GM12801 (cell line): Measurements from ENCODE around the gene TRMT1.

Experiments
- TF ChIP-seq, protein P1 (sequence below): IDR thresholded peaks from one replicate; pipeline ENCODE4 v1.5.1; 2011; ENCODE audit warnings: control low read depth; ENCODE audit not compliant: insufficient read length; ENCODE audit errors: extremely low read depth

The TRMT1 gene

GRCh38 chr19:13122980-13123957, 6.7 kb upstream of the TRMT1 start:
- TF ChIP-seq, protein P1, sequence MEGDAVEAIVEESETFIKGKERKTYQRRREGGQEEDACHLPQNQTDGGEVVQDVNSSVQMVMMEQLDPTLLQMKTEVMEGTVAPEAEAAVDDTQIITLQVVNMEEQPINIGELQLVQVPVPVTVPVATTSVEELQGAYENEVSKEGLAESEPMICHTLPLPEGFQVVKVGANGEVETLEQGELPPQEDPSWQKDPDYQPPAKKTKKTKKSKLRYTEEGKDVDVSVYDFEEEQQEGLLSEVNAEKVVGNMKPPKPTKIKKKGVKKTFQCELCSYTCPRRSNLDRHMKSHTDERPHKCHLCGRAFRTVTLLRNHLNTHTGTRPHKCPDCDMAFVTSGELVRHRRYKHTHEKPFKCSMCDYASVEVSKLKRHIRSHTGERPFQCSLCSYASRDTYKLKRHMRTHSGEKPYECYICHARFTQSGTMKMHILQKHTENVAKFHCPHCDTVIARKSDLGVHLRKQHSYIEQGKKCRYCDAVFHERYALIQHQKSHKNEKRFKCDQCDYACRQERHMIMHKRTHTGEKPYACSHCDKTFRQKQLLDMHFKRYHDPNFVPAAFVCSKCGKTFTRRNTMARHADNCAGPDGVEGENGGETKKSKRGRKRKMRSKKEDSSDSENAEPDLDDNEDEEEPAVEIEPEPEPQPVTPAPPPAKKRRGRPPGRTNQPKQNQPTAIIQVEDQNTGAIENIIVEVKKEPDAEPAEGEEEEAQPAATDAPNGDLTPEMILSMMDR, result no peak

- TF ChIP-seq, protein P1, result no peak
Observed at GRCh38 chr19:13122275-13122878, 5.8 kb upstream of the TRMT1 start.

DNA sequence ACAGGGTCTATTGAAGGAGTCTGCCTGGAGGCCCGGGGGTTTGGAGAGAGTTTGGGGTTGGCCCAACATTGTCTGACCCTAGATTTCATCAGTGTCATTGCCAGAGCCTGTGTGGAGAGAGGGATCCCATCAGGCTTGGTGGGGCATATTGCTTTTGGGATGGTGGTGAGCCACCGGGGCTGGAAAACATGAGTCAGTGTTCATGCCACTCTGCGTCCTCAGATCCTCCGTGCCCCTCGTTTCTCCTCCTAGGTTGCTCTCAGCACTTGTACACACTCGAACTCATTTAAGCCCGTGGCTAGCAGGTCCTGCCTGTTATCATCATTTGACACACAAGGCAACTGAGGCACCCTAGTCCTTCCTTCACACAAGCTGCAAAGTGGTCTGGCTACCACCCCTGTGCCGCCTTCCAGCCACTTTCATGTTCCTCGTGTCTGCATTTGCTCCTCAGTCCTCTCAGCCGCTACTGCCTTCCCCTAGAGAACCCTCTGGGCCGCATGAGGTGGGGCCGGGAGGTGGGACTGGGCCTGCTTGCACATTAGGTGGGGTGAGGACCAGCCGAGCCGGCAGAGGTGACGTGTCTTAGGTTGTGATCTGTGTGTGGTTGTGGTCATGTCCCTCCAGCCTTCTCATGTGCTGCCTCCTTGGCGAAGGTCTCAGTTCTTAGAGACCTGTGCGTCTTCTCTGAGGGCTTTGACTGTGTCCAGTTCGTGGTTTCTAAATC, 5.2 kb upstream of the TRMT1 start:
- TF ChIP-seq, protein P1, result no peak

DNA sequence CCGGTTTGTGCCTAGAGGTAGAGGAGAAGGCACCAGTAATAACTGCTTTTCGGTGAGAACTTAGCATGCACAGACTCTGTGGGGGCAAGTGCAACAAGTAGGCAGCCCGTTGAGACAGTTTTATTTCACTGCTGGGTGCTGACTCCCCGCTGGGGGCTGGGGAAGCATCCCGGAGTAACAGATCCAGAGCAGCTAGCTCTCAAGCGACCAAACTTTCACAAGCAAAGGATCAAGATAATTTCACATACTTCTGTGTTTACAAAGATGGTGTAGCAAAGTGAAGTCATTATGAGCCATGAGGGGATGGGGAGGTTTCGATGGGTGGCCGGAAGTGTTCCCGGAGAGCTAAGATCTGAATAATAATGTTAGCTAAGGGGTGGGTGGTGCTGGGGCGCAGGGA, 4.3 kb upstream of the TRMT1 start:
- TF ChIP-seq, protein P1, result no peak

- TF ChIP-seq, protein P1, result no peak
Observed at GRCh38 chr19:13120031-13120430, 3.5 kb upstream of the TRMT1 start.

DNA sequence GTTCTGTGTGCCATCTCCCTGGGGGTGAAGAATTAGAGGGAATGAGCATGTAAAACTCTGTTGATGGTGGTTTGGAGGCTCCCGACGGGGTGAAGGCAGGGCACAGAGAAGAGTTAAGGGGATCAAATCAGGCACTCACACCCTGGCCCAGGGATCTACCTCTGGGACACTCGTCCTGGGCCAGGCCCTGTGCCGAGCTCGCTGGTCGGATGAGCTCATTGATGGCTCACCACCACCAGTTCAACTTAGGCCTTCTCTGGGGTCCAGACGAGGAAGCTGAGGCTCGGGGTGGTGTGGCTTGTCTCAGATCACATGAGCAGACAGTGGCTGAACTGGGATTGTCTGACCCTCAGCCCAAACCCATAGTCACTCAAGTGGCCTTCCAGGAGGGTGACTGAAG, 3.1 kb upstream of the TRMT1 start:
- TF ChIP-seq, protein P1, result no peak
